WI38 (cell line): ENCODE data around the gene TMEM126A.
"Not testable (repeated sequence)": the region's sequence is repeated elsewhere in the genome, so short reads cannot be mapped to it uniquely, and the experiment has no call there.

Experiments used
- H3K4me3 ChIP-seq: 2 replicates; pipeline ENCODE4 v1.5.1; 2011; ENCODE audit warnings: low read depth, mild to moderate bottlenecking, control low read depth, low read length
- CTCF ChIP-seq: IDR thresholded peaks from 2 replicates; pipeline ENCODE4 v1.5.1; 2012; ENCODE audit warnings: low read depth, mild to moderate bottlenecking, control low read depth, low read length

Gene TMEM126A

GRCh38 chr11:85663080-85663752 is 15.4 kb downstream of the TMEM126A start:
- peak overlapping the region; percentile 84 for H3K4me3 ChIP-seq
- TF ChIP-seq CTCF: no peak

- TF ChIP-seq CTCF: no peak
- peak overlapping the region; percentile 84 for H3K4me3 ChIP-seq
Measured at GRCh38 chr11:85663753-85664614, 16.2 kb downstream of the TMEM126A start.

- TF ChIP-seq CTCF: no peak
- H3K4me3 ChIP-seq: peak within 1 kb of the TSS; percentile 84
Measured at GRCh38 chr11:85664615-85665481, 17.1 kb downstream of the TMEM126A start, which contains the start of gene CREBZF. CREBZF (minus strand) TSS chr11:85665129; CDS start chr11:85664875, 254 bp downstream.

- no peak overlapping the region for H3K4me3 ChIP-seq
- no peak for TF ChIP-seq CTCF
Measured at GRCh38 chr11:85665733-85666132, 18.0 kb downstream of the TMEM126A start.

- no peak overlapping the region for H3K4me3 ChIP-seq
- TF ChIP-seq CTCF: no peak
Measured at GRCh38 chr11:85666687-85667086, 18.9 kb downstream of the TMEM126A start.

GRCh38 chr11:85668157-85668556 is 20.4 kb downstream of the TMEM126A start:
- H3K4me3 ChIP-seq: no peak overlapping the region
- no peak for TF ChIP-seq CTCF

- H3K4me3 ChIP-seq: not testable (repeated sequence)
Measured at GRCh38 chr11:85670949-85671663, 23.3 kb downstream of the TMEM126A start.
